GM23338 (cell line): ENCODE data around the gene NALF2. TPM values are rescaled to one million over a fixed set of nuclear protein-coding genes. Genes with fewer than 3 reads are reported as not detected.

Experiments used
- ATAC-seq: fragments of 200-7000 bp; cut with Tn5 transposase; 3 replicates; pipeline ENCODE4 v1.9.1; 2020
- DNase-seq: peaks from one replicate; pipeline ENCODE4 v3.0.0-alpha.2; 2015; ENCODE audit warnings: low spot score
- H2AFZ ChIP-seq: fragments of 200-600 bp; sonication (generic); 2 replicates; pipeline ENCODE4 v1.8.0; 2016; ENCODE audit warnings: antibody characterized with exemption, mild to moderate bottlenecking, moderate library complexity
- H3F3A ChIP-seq: fragments of 200-600 bp; sonication (generic); replicated peaks from 2 replicates; pipeline ENCODE4 v1.8.0; 2017; ENCODE audit warnings: antibody characterized with exemption, mixed run types, low read depth
- H3K27ac ChIP-seq: fragments of 200-600 bp; sonication (generic); 2 replicates; pipeline ENCODE4 v1.6.1; 2016; ENCODE audit warnings: low read depth
- H3K27me3 ChIP-seq: fragments of 200-600 bp; sonication (generic); 2 replicates; pipeline ENCODE4 v1.8.0; 2016; ENCODE audit warnings: mild to moderate bottlenecking, mixed run types, moderate library complexity; ENCODE audit not compliant: insufficient read depth
- H3K36me3 ChIP-seq: fragments of 200-600 bp; sonication (generic); 2 replicates; pipeline ENCODE4 v1.8.0; 2016; ENCODE audit warnings: mild to moderate bottlenecking; ENCODE audit not compliant: insufficient read depth
- H3K4me1 ChIP-seq: fragments of 200-600 bp; sonication (generic); 2 replicates; pipeline ENCODE4 v1.8.0; 2016; ENCODE audit warnings: mild to moderate bottlenecking, moderate library complexity; ENCODE audit not compliant: insufficient read depth
- H3K4me2 ChIP-seq: fragments of 200-600 bp; sonication (generic); 2 replicates; pipeline ENCODE4 v1.7.1; 2017; ENCODE audit warnings: mixed run types
- H3K4me3 ChIP-seq: fragments of 200-600 bp; sonication (generic); 2 replicates; pipeline ENCODE4 v1.6.1; 2016; ENCODE audit warnings: mixed run types
- H3K79me2 ChIP-seq: fragments of 200-600 bp; sonication (generic); replicated peaks from 2 replicates; pipeline ENCODE4 v1.8.0; 2017; ENCODE audit warnings: mild to moderate bottlenecking; ENCODE audit not compliant: insufficient read depth
- H3K9me2 ChIP-seq: fragments of 200-600 bp; sonication (generic); 2 replicates; pipeline ENCODE4 v1.8.0; 2017; ENCODE audit not compliant: insufficient read depth
- H4K20me1 ChIP-seq: fragments of 200-600 bp; sonication (generic); replicated peaks from 2 replicates; pipeline ENCODE4 v1.8.0; 2017; ENCODE audit warnings: mild to moderate bottlenecking; ENCODE audit not compliant: insufficient read depth
- H3K27ac Mint-ChIP-seq: 2 replicates; pipeline ENCODE4 v1.8.0; 2020; ENCODE audit warnings: inconsistent platforms, mild to moderate bottlenecking, moderate library complexity, mixed read lengths
- H3K27me3 Mint-ChIP-seq: 3 replicates; pipeline ENCODE4 v1.8.0; 2022; ENCODE audit warnings: low read depth, mild to moderate bottlenecking, moderate library complexity, mixed read lengths, inconsistent platforms; ENCODE audit not compliant: insufficient read depth, poor library complexity
- H3K36me3 Mint-ChIP-seq: 3 replicates; pipeline ENCODE4 v1.8.0; 2021; ENCODE audit warnings: low read depth, mild to moderate bottlenecking, inconsistent platforms, moderate library complexity, mixed read lengths
- H3K4me1 Mint-ChIP-seq: 3 replicates; pipeline ENCODE4 v1.8.0; 2020; ENCODE audit warnings: mild to moderate bottlenecking, inconsistent platforms, mixed read lengths
- H3K4me3 Mint-ChIP-seq: 3 replicates; pipeline ENCODE4 v1.8.0; 2021; ENCODE audit warnings: moderate library complexity, mild to moderate bottlenecking, inconsistent platforms, mixed read lengths
- H3K9me3 Mint-ChIP-seq: 3 replicates; pipeline ENCODE4 v1.8.0; 2020; ENCODE audit warnings: moderate library complexity, mild to moderate bottlenecking, inconsistent platforms, mixed read lengths
- CREB1 ChIP-seq: fragments of 250-450 bp; sonication (Bioruptor Pico); IDR thresholded peaks from 2 replicates; pipeline ENCODE4 v1.5.0; 2020; ENCODE audit warnings: low read depth, mild to moderate bottlenecking, moderate library complexity
- EZH2 ChIP-seq: fragments of 200-600 bp; sonication (generic); IDR thresholded peaks from one replicate; pipeline ENCODE4 v1.8.0; 2017; ENCODE audit warnings: antibody characterized with exemption, mild to moderate bottlenecking, low read depth; ENCODE audit not compliant: unreplicated experiment
- EZH2phosphoT487 ChIP-seq: fragments of 200-600 bp; sonication (generic); IDR thresholded peaks from one replicate; pipeline ENCODE4 v1.8.1; 2018; ENCODE audit warnings: antibody characterized with exemption; ENCODE audit not compliant: unreplicated experiment
- POLR2AphosphoS5 ChIP-seq: IDR thresholded peaks from 2 replicates; pipeline ENCODE4 v1.6.1; 2016; ENCODE audit warnings: antibody characterized with exemption, low read depth
- STAT1 ChIP-seq: IDR thresholded peaks from one replicate; pipeline ENCODE4 v1.6.1; 2016; ENCODE audit warnings: antibody characterized with exemption; ENCODE audit not compliant: unreplicated experiment
- polyA plus RNA-seq: library from polyadenylated mRNA; unstranded; fragments of >200 nt; fragmentation: Nextera tagmentation; extraction: Ambion mirVana; gene quantifications from 2 replicates; pipeline ENCODE4 v1.2.1, GENCODE V29; 2016
- total RNA-seq: library from RNA; depleted of rRNA; stranded (reverse); fragments of >200 nt; shearing (Covaris generic); gene quantifications from 2 replicates; pipeline ENCODE4 v1.2.3, GENCODE V29; 2014
- TF ChIP-seq, protein P1 (sequence below), 2 experiments: fragments of 200-600 bp in 1 of 2; sonication (generic) in 1 of 2; conservative IDR thresholded peaks; 2 replicates each; pipeline versions ENCODE4 v1.5.1 to v1.6.1; 2016 to 2017; ENCODE audit warnings: antibody characterized with exemption in 2 of 2, low read depth in 2 of 2, mild to moderate bottlenecking in 2 of 2, moderate library complexity in 1 of 2
- TF ChIP-seq, protein P2 (sequence below): IDR thresholded peaks from 2 replicates; pipeline ENCODE4 v1.6.1; 2016; ENCODE audit warnings: antibody characterized with exemption

The NALF2 gene
- total and polyA plus RNA-seq, 2 experiments from 2014 or later: 4.4 to 10.5 TPM

DNA sequence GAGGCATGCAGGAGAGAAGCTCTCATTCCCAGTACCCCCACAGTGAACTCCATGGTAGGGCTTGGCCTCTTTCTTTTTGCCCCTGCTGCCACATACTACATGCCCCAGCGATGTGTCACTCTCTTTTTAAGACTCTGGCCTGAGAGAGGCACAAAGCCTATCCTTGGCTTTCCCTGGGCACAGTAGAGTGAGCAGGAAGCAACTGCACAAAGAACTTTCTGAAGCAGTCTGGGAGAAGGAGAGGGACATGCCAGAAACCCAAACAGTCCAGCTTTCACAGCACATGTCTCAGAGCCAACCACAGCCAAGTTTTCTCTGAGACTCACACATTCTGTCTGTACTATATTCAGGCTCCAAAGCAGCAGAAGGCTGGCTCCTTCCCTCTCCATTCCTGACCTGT, 7.9 kb upstream of the NALF2 start (continued):
- TF ChIP-seq, protein P1, sequence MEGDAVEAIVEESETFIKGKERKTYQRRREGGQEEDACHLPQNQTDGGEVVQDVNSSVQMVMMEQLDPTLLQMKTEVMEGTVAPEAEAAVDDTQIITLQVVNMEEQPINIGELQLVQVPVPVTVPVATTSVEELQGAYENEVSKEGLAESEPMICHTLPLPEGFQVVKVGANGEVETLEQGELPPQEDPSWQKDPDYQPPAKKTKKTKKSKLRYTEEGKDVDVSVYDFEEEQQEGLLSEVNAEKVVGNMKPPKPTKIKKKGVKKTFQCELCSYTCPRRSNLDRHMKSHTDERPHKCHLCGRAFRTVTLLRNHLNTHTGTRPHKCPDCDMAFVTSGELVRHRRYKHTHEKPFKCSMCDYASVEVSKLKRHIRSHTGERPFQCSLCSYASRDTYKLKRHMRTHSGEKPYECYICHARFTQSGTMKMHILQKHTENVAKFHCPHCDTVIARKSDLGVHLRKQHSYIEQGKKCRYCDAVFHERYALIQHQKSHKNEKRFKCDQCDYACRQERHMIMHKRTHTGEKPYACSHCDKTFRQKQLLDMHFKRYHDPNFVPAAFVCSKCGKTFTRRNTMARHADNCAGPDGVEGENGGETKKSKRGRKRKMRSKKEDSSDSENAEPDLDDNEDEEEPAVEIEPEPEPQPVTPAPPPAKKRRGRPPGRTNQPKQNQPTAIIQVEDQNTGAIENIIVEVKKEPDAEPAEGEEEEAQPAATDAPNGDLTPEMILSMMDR (conservative IDR thresholded peaks at IDR 0.05; ENCODE audit: low read depth in 2 of 2): no peak
- TF ChIP-seq STAT1 (no peak), EZH2 (no peak), POLR2AphosphoS5 (no peak), CREB1 (no peak)

DNA sequence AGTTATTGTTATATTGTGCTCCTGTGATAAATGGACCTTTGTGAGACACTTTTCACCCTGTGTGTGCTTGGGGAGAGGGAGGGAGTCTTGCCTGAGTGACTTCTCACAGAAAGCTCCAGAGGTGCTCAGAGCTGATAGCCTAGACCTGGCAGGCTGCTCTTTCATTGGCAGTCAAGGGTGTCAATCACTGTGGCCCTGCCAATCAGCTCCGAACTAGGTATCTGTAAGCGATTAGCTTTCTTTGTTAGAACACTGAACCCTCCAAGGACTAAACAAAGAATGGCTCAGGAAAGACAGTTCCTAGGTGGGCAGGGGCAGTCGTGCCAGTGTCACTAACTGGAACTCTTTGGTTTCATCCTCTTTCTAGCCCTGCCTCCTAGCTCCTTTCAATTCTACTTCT, 2.7 kb upstream of the NALF2 start:
- H3K9me3 Mint-ChIP-seq: no peaks in the 10 kb centered on the region
- Histone ChIP-seq H3K36me3 (no peaks in the 10 kb centered on the region), H2AFZ (peak overlapping the region; percentile 18; the same call in 1 of the 2 replicates), H3K27ac (no peak overlapping the region), H3K4me3 (no peak overlapping the region), H3F3A (no peaks in the 10 kb centered on the region), H3K79me2 (no peaks in the 10 kb centered on the region), H4K20me1 (no peaks in the 10 kb centered on the region), H3K9me2 (no peaks in the 10 kb centered on the region), H3K27me3 (peaks cover 15% of the 10 kb centered on the region), H3K4me2 (no peak overlapping the region), H3K4me1 (peaks cover 4% of the 10 kb centered on the region; the same call in 1 of the 2 replicates)
- H3K27me3 Mint-ChIP-seq: peaks cover 9% of the 10 kb centered on the region
- peaks cover 4% of the 10 kb centered on the region; the same call in 1 of the 3 replicates for H3K4me1 Mint-ChIP-seq
- H3K4me3 Mint-ChIP-seq: no peak overlapping the region
- DNase-seq (peak; percentile 76), ATAC-seq (peak; percentile 35)
- H3K36me3 Mint-ChIP-seq: no peaks in the 10 kb centered on the region
- no peak for TF ChIP-seq EZH2phosphoT487
- no peak overlapping the region for H3K27ac Mint-ChIP-seq

DNA sequence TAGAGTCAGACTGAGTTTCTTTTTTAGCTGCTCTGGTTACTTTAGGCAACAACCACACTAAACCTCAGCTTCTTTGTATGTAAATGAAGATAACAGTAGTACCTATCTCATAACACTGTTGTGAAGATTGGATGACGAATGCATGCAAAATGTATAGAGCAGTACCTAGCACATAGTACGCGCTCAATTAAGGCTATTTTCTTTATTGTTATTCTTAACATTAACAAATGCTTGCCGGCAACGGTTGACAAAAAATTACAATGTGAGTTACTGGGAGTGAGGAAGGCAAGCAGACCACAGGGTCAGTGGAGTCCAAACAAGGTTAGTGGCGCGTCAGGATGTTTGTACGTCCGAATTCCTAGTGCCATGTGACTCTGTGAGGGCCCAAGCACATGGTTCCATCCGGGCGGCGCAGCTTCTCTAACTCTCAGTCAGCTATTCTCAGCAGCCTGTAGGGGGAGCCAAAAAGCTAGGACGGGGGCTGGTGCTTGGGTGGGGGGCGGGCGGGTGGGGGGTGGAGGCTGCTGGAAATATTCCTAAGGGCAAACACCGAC, 821 bp upstream of the NALF2 start:
- H4K20me1 ChIP-seq: no peaks in the 10 kb centered on the region; the same call in 1 of the 2 replicates
- no peaks in the 10 kb centered on the region for H3F3A ChIP-seq
- peak overlapping the region; percentile 68; the same call in 1 of the 2 replicates for H3K4me3 ChIP-seq
- H3K27ac ChIP-seq: no peak overlapping the region
- H3K36me3 Mint-ChIP-seq: peaks cover 10% of the 10 kb centered on the region
- ATAC-seq (peak; percentile 25), DNase-seq (peak; percentile 81)
- peak overlapping the region; percentile 83 for H3K4me3 Mint-ChIP-seq
- H3K27me3 ChIP-seq: peaks cover 15% of the 10 kb centered on the region
- H3K4me2 ChIP-seq: peak overlapping the region; percentile 57
- no peaks in the 10 kb centered on the region; the same call in 1 of the 2 replicates for H3K79me2 ChIP-seq
- H3K9me2 ChIP-seq: no peaks in the 10 kb centered on the region
- H3K4me1 Mint-ChIP-seq: peaks cover 16% of the 10 kb centered on the region
- no peak overlapping the region; the same call in 1 of the 2 replicates for H3K27ac Mint-ChIP-seq
- H3K36me3 ChIP-seq: no peaks in the 10 kb centered on the region
- TF ChIP-seq, protein P2, sequence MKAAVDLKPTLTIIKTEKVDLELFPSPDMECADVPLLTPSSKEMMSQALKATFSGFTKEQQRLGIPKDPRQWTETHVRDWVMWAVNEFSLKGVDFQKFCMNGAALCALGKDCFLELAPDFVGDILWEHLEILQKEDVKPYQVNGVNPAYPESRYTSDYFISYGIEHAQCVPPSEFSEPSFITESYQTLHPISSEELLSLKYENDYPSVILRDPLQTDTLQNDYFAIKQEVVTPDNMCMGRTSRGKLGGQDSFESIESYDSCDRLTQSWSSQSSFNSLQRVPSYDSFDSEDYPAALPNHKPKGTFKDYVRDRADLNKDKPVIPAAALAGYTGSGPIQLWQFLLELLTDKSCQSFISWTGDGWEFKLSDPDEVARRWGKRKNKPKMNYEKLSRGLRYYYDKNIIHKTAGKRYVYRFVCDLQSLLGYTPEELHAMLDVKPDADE: no peak
- TF ChIP-seq, protein P1 (conservative IDR thresholded peaks at IDR 0.05; ENCODE audit: low read depth in 2 of 2): peak in 1 of 2 experiments; percentile 50; a peak in 2 of 4 replicates
- H3K4me1 ChIP-seq: peaks cover 4% of the 10 kb centered on the region; the same call in 1 of the 2 replicates
- H3K27me3 Mint-ChIP-seq: peaks cover 7% of the 10 kb centered on the region
- H2AFZ ChIP-seq: no peak overlapping the region
- no peaks in the 10 kb centered on the region; the same call in 2 of the 3 replicates for H3K9me3 Mint-ChIP-seq
